Thyroid gland (tissue), 4 donors: ENCODE measurements around the gene UHRF1.

ENCODE experiments used
- POLR2A ChIP-seq, 2 donors: fragments of 450-650 bp; IDR thresholded peaks; one replicate each; pipeline ENCODE4 v1.6.1; 2017; ENCODE audit warnings: antibody characterized with exemption in 2 of 2, mild to moderate bottlenecking in 2 of 2, moderate library complexity in 1 of 2
- TF ChIP-seq, protein P1 (sequence below), 6 experiments: fragments of 200-600 bp in 3 of 6; fragments of 450-650 bp in 3 of 6; sonication (generic) in 3 of 6; IDR thresholded peaks; one replicate each; pipeline ENCODE4 v1.5.1; 2016 to 2019; ENCODE audit warnings: antibody characterized with exemption in 6 of 6, mild to moderate bottlenecking in 2 of 6, inconsistent platforms in 1 of 6, moderate library complexity in 1 of 6

GRCh38 chr19:4909897-4910593, 744 bp downstream of the UHRF1 start:
- TF ChIP-seq, protein P1, sequence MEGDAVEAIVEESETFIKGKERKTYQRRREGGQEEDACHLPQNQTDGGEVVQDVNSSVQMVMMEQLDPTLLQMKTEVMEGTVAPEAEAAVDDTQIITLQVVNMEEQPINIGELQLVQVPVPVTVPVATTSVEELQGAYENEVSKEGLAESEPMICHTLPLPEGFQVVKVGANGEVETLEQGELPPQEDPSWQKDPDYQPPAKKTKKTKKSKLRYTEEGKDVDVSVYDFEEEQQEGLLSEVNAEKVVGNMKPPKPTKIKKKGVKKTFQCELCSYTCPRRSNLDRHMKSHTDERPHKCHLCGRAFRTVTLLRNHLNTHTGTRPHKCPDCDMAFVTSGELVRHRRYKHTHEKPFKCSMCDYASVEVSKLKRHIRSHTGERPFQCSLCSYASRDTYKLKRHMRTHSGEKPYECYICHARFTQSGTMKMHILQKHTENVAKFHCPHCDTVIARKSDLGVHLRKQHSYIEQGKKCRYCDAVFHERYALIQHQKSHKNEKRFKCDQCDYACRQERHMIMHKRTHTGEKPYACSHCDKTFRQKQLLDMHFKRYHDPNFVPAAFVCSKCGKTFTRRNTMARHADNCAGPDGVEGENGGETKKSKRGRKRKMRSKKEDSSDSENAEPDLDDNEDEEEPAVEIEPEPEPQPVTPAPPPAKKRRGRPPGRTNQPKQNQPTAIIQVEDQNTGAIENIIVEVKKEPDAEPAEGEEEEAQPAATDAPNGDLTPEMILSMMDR (IDR thresholded peaks at IDR 0.05), result no peak
- no peak for TF ChIP-seq POLR2A (IDR thresholded peaks at IDR 0.05)
